ENCODE data around the gene RNLS.

GRCh38 chr10:88608780-88609179 lies 25.7 kb upstream of the RNLS start:
- TF ChIP-seq CTCF (IDR thresholded peaks at IDR 0.05) (no peak), EP300 (IDR thresholded peaks at IDR 0.05) (no peak)

All from tibial nerve (tissue), 4 donors.